Measurements from ENCODE around the gene KCNAB2.
A peak's percentile ranks its signal among the peaks of the same experiment; 100 is the strongest.
"Not testable (repeated sequence)": the region's sequence is repeated elsewhere in the genome, so short reads cannot be mapped to it uniquely, and the experiment has no call there.

The KCNAB2 gene

GRCh38 chr1:6010554-6010953 lies 35.1 kb upstream of the KCNAB2 start:
- DNase-seq (ENCODE audit: low read depth): no peak

DNA sequence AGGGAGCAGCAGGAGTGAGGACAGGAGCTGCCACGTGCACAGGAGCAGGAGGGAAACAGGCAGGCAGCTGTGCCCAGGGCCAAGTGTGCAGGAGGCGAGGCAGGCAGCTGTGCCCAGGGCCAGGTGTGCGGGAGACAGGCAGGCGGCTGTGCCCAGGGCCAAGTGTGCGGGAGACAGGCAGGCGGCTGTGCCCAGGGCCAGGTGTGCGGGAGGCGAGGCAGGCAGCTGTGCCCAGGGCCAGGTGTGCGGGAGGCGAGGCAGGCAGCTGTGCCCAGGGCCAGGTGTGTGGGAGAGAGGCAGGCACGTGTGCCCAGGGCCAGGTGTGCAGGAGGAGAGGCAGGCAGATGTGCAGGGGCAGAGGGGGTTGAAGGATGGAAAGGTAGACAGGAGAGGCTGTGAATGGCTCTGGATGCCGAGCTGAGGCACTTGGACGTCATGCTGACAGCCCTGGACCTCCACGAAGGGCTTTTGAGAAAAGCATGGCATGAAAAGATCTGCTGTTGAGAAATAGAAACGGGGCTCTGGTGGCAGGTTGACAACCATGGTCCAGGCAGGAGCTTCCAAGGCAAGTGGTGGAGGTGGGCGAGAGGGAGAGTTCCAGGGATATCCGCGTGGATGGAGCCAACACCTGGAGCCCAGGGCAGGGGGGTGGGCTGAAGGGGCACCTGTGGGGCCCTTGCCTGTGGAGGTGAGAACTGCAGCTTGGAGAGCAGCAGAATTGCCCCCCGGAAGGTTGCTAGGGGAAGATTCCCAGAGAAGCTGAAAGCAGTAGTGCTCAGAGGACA lies 34.3 kb upstream of the KCNAB2 start:
- no peak for DNase-seq (ENCODE audit: low read depth)

DNA sequence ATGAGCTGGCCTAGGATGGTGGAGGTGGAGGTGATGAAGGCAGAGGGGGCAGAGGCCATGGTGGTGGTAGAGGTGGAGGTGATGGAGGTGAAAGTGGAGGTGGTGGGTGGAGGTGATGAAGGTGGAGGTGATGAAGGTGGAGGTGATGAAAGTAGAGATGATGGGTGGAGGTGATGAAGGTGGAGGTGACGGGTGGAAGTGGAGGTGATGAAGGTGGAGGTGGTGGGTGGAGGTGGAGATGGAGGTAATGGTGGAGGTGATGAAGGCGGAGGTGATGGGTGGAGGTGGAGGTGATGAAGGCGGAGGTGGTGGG lies 33.8 kb upstream of the KCNAB2 start:
- no peak for DNase-seq (ENCODE audit: low read depth)

DNA sequence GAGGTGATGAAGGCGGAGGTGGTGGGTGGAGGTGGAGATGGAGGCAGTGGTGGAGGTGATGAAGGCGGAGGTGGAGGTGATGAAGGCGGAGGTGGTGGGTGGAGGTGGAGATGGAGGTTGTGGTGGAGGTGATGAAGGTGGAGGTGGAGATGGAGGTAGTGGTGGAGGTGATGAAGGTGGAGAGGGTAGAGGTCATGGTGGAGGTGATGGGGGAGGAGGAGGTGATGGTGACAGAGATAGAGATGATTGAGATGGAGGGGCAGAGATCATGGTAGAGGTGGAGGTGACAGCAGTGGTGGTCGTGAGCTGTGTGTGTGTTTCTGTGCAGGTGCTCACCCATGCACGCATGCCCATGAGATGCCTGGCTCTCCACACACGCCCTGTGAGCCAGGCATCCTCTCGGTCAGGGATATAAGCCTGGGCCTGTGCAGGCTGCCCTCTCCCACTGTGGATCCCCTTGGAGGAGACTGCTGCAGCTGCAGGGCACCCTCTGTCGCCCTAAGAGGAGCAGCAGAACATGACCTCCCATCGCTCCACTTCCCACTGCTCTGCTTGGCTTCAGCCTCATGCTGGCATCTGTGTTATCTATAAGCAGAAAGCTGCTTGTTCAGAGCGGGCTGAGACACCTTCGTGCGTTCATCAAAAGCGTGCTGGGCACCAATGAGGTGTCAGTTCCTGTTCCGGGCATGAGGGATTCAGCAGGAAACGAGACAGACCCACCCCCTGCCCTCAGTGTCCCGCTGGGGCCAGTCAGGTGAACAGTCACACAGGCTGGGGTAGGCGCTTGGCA lies 33.0 kb upstream of the KCNAB2 start:
- DNase-seq (ENCODE audit: low read depth): no peak

DNA sequence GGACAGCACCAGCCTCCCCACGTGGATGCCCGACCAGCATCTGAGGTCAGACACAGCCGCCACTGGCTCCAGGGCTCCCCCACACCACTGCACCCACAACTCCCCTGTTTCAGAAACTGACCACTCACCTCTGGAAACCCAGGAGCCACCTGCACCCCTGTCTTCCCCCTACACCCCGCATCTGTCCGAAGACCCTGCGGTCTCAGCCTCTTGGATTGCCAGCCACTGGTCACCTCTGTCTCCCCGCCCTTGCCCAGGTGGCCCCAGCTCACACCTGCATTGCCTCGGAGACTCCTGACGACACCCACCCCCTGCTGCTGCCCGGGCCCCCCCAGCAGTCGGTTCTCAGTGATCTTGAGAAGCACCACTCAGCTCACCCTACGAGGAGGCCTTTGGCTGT lies 32.2 kb upstream of the KCNAB2 start:
- DNase-seq (ENCODE audit: low read depth): no peak

DNA sequence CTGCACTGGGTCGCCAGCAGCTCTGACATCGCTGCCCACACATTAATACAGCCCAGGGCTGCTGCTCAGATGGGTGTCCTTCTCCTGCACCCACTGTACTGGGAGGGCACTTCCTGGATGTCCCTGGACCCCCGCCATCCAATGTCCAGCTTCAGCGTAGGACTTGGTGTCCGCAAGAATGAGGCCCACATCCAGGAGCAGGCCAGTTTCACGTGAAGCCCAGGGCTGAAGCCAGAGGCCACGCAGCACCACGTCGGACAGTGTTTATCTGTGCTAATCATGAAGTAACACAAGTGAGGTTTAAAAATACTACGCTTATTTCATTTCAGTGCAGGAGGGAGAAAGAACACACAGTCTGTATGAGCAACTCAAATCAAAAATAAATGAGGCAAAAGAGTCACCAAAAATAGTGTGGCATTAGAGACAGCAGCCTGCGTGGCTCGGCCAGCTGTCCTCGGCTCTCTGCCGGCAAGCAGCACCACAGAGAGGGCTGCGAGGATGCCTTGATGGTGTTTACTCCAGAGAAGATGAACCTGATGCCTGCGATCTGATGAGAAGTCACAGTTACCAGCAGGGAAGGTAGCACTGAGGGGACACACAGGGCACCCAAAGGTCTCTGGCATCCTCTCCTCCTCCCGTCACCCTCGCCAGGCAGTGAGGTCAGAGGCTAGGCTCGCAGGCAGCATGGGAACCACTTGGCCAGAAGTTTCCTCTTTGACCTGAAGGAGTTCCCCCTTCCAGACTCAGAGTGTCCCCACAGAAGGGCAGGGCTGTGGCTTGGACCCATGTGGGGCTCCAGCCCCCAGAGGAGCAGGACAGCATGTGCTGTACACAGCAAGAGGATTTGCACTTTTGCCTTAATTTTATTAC lies 31.3 kb upstream of the KCNAB2 start:
- DNase-seq (ENCODE audit: low read depth): no peak

DNA sequence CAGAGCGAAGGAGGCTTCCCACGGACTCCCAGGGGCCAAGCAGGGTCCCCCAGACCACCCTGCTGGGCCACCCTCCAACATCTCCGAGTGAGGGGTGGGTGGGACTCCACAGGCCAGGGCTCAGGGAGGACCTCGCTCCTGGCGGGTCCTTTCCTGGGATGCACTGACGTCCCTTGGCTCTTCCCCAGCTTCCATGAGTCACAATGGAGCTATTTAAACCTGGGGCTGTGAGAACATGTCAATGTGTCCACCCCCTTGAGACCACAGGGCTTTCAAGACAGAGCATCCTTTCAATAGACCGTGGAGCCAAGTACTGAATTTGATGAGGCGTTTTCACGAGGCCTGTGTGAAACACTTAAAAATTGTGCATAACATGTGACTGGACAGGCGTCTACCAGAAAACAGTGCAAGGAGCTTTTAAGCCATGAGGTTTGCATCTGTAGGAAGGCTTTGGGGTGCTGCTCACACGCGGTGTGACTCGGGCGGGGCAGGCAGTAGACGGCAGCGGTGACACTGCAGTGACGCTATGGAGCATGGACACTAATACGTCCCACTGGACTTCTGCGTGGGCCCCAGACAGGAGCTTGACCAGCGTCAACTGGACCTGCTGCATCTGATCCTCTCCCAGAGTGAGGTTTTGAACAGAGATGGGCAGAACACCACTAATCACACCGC lies 29.4 kb upstream of the KCNAB2 start:
- peak; percentile 66 for DNase-seq (ENCODE audit: low read depth)

- not testable (repeated sequence) for DNase-seq (ENCODE audit: low read depth)
Observed at GRCh38 chr1:6017654-6018053, 28.0 kb upstream of the KCNAB2 start.

GRCh38 chr1:6019166-6019845 lies 26.4 kb upstream of the KCNAB2 start:
- no peak for DNase-seq (ENCODE audit: low read depth)

DNA sequence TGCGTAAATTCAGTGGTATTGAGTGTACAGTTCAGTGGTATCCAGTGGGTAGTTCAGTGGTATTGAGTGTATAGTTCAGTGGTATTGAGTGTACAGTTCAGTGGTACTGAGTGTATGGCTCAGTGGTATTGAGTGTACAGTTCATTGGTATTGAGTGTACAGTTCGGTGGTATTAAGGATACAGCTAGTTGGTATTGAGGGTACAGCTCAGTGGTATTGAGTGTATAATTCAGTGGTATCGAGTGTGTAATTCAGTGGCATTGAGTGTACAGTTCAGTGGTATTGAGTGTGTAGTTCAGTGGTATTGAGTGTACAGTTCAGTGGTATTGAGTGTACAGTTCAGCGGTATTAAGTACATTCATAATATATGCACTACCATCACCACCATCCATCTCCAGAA lies 23.5 kb upstream of the KCNAB2 start:
- DNase-seq (ENCODE audit: low read depth): no peak

DNA sequence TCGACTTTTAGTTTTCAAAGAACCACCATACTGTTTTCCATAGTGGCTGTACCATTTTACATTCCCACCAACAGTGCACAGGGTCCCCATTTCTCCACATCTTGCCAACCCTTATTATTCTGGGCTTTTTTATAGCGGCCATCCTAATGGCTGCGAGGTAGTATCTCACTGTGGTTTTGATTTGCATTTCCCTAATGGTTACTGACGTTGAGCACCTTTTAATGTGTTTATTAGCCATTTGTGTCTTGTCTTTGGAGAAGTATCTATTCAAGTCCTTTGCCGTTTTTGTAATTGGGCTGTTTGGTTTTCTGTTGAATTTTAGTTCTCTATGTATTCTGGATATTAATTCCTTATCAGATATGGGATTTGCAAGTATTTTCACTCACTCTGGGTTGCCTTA lies 22.3 kb upstream of the KCNAB2 start:
- no peak for DNase-seq (ENCODE audit: low read depth)

DNA sequence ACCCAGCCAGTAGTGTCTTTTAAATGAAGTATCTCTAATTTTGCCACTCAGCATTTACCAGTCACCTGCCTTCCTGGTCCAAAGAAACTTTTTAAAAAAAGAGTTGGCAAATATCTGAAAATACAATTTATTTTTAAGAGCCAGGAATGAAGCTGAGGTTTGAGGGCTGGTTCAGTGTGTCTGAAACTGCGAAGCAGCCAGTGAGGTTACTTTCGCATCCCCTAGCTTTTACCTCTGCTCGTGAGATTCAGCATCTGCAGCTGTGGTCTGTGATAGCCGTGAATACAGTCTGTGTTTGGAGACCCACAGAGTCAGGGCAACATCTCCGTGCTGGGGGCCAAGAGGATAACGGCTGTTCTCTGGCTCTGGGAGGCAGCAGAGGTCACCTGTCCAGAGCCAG lies 21.3 kb upstream of the KCNAB2 start:
- DNase-seq (ENCODE audit: low read depth): no peak

DNA sequence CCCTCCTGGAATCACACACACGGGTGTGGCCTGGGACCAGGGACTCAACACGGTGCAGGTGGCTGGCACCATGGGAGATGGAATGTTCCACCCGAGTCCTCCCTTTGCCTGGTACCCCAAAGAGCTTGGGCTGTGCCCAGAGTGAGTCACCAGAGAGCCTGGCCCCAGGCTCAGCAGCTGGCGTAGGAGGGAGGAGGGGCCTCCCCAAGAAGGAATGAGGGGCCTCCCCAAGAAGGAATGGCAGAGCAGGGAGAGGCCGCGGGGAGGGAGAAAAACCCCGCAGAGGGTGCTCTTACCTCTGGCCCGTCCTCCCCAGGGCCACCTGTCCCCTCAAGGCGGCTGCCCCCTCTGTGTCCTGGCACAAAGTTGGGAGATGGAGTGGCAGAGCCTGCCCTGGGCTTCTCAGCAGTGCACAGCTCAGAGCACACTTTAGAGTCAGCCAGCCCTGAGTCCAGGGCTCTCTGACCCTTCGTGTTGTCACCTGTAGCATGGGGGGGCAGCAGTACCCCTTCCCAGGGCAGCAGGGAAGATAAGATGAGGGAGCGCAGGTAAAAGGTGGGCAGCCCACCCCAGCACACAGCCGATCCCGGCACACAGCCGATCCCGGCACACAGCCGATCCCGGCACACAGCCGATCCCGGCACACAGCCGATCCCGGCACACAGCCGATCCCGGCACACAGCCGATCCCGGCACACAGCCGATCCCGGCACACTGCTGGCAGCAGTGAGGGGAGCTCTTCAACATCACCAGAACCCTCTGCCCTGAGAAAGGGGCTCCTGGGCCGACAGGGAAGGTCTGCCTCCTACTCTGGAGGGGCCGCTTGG lies 20.2 kb upstream of the KCNAB2 start:
- peak; percentile 69 for DNase-seq (ENCODE audit: low read depth)

- DNase-seq (ENCODE audit: low read depth): peak; percentile 81
Observed at GRCh38 chr1:6026095-6026809, 19.4 kb upstream of the KCNAB2 start.

GRCh38 chr1:6027591-6027990 lies 18.1 kb upstream of the KCNAB2 start:
- DNase-seq (ENCODE audit: low read depth): no peak

GRCh38 chr1:6028042-6028850 lies 17.4 kb upstream of the KCNAB2 start:
- no peak for DNase-seq (ENCODE audit: low read depth)

- DNase-seq (ENCODE audit: low read depth): no peak
Observed at GRCh38 chr1:6029351-6029750, 16.3 kb upstream of the KCNAB2 start.

DNA sequence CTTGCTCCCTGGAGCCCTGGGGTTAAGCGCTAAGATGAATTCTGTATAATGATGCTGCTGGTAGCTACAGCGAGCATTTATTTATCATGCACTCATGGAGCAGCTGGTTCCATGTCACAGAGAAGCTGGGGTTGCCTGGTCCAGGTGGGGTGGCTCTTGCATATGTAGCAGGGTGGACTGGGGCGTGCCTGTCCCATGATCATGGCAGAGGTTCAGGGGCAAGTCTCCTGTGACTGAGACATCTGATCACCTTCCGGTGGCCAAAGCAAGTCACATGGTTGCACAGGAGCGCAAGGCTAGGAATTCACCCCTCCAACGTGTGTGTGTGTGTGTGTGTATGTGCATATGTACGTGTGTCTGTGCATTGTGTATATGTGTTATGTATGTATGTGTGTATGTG lies 15.6 kb upstream of the KCNAB2 start:
- DNase-seq (ENCODE audit: low read depth): no peak

Measured in EH (cell line).